ENCODE measurements around the gene SLITRK2.

The SLITRK2 gene

GRCh38 chrX:145817331-145818185 lies at the start of gene SLITRK2:
Gene SLITRK2 (plus strand): TSS chrX:145817829. CDS start chrX:145822426, 4,597 bp downstream.
- DNase-seq, result peak in 11 of 14 donors; percentile 23 to 68 (median 53)

GRCh38 chrX:145773006-145773405 lies 44.6 kb upstream of the SLITRK2 start:
- DNase-seq, result no peak

- no peak for DNase-seq
These were observed 25.3 kb upstream of the SLITRK2 start for GRCh38 chrX:145792281-145792680.

- no peak for DNase-seq
These were observed 14.1 kb upstream of the SLITRK2 start for GRCh38 chrX:145803508-145803907.

- no peak for DNase-seq
These were observed 4.5 kb upstream of the SLITRK2 start for GRCh38 chrX:145813081-145813480.

GRCh38 chrX:145816601-145817315 lies 871 bp upstream of the SLITRK2 start:
- peak in 1 of 14 donors; percentile 11 for DNase-seq

- DNase-seq, result peak in 2 of 14 donors; percentile 50 to 51
These were observed 821 bp downstream of the SLITRK2 start for GRCh38 chrX:145818186-145819113.

GRCh38 chrX:145820825-145821224 lies 3.2 kb downstream of the SLITRK2 start:
- no peak for DNase-seq

GRCh38 chrX:145821291-145821897 lies 3.8 kb downstream of the SLITRK2 start:
- DNase-seq, result peak in 13 of 14 donors; percentile 23 to 83 (median 51)

GRCh38 chrX:145821898-145822571 lies 4.4 kb downstream of the SLITRK2 start:
- DNase-seq, result peak in 1 of 14 donors; percentile 11

- peak in 1 of 14 donors; percentile 3 for DNase-seq
These were observed 5.5 kb downstream of the SLITRK2 start for GRCh38 chrX:145823132-145823531.

- no peak for DNase-seq
These were observed 8.3 kb downstream of the SLITRK2 start for GRCh38 chrX:145825896-145826295.

- DNase-seq, result no peak
These were observed 8.8 kb downstream of the SLITRK2 start for GRCh38 chrX:145826466-145826865.

GRCh38 chrX:145832796-145833195 lies 15.2 kb downstream of the SLITRK2 start:
- no peak for DNase-seq

- no peak for DNase-seq
These were observed 22.9 kb downstream of the SLITRK2 start for GRCh38 chrX:145840531-145840930.

- DNase-seq, result peak in 9 of 14 donors; percentile 2 to 40 (median 22)
These were observed 25.7 kb downstream of the SLITRK2 start for GRCh38 chrX:145843146-145843904.

GRCh38 chrX:145844886-145845285 lies 27.3 kb downstream of the SLITRK2 start:
- DNase-seq, result peak in 1 of 14 donors; percentile 1

GRCh38 chrX:145848448-145848847 lies 30.8 kb downstream of the SLITRK2 start:
- no peak for DNase-seq

- DNase-seq, result no peak
These were observed 31.2 kb downstream of the SLITRK2 start for GRCh38 chrX:145848857-145849256.

- no peak for DNase-seq
These were observed 35.6 kb downstream of the SLITRK2 start for GRCh38 chrX:145853181-145853580.
